NCI-H2227 (cell line): Measurements from ENCODE around the gene CDKAL1.

Experiments used
- DNase-seq: peaks from one replicate; lab custom pipeline; 2025; ENCODE audit not compliant: unreplicated experiment; lab: John Stamatoyannopoulos, UW

The CDKAL1 gene

DNA sequence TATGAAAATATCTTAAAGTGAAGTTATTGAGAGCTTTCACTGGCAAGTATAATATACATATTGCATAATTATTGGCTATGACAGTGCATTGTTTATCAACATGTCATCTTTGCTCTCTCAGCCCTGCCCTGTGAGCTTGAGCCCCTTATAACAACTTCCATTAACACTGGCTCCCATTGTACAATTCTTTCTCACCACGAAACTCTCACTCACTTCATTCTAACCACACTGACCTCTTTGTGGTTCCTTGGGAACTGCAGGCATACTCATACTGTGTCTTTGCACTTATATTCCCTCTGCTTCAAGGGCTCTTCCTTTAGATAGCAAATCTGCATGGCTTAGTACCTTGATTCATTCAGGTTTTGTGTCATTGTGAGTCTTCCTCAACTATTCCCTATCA is 411.8 kb downstream of the CDKAL1 start:
- no peak for DNase-seq

DNA sequence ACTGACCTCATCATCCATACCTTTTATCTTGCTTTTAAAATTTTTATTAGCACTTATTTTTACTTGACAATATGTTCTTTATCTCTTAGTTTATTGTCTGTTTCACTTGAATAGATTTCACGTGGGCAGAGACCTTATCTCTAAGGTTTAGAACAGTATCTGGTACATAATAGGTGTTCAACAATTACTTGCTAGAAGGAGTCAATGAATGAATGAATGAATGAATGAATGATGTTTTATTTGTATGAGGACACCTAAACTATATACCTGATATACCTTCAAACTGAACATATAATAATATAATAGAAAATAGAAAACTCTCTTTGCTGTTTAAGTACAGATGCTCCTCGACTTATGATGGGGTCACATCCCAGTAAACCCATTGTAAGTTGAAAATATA is 412.6 kb downstream of the CDKAL1 start:
- no peak for DNase-seq

DNA sequence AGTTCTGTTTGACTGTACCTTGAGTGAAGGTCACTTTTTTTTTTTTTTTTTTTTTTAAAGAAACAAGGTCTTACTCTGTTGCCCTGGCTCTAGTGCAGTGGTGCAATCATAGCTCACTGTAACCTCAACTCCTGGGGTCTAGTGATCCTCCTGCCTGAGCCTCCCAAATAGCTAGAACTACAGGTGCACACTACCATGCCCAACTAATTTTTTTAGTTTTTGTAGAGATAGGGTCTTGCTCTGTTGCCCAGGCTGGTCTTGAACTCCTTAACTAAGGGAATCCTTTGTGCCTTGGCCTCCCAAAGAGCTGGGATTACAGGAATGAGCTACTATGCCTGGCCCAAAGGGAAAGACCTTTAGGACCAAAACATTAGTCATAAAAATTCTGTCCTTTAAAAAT is 413.7 kb downstream of the CDKAL1 start:
- DNase-seq = no peak

DNA sequence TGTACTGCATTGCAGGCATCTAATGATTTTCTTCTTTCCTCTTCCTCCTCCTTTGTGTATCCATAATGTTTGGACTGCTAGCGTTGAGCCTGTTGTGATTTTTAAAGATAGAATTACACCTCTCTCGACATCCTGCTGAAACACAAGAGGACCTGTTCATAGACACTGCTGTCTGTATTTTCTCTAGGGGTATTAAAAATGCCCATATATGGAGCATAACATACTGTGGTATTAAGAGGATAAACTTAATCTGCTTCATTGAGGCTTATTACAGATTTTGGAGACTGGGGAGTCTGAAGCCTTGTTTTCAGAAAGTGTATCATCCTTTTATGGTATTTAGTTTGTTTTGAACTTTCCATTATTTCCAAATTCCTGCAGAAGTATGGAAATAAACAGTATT is 414.3 kb downstream of the CDKAL1 start:
- no peak for DNase-seq

DNA sequence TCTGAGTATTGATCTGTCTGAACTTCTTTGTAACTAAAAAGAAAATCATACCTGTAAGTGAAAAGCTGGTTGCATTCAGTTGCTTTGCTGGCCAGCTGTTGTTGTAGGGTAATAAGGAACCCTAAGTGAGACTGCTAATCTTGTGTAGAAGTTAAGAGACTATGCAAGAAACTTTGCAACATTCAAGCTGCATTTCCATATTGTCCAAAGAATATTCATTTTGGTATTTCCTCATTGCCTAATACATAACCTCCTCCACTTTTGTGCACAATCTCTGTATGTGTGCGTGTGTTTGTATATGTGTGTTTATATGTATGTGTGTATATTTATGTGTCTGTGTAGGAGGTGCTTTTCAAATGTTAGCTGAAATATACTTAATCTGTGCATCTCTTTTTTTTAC is 414.9 kb downstream of the CDKAL1 start:
- no peak for DNase-seq

DNA sequence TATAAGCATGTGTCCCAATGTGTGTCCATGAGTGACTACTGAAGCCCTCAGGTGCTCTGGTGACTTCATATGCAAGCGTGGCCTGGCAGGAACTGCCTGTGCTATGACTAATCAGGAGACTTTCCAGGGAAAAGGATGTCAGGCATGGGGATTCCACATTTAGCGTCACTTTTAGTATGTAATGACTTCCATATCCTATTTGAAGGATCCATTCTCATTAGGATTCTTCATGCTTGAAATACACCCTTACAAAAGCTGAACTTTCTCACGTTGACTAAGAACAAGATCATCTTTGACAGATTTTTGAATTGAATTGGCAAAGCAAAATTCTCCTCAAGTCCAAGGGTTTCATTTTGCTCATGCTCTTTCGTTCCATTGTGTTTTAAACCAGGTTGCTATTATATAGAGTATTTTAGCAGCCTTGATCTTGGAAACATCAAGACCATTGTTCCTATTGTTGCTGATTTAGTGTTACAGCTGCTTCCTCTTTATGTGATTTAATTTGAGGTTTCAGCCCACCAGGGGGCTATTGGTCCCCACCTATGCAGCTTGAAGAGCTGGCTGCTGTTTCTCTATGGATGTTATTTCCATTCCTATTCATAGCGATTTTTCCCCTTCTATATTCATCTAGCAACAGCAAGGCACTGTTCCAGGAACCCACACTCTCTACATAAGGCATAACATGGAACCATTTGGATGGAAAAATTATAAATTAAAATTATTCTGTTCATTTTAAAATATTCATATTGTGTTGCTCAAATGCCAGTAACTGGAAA is 418.6 kb downstream of the CDKAL1 start:
- DNase-seq = peak; percentile 82

DNA sequence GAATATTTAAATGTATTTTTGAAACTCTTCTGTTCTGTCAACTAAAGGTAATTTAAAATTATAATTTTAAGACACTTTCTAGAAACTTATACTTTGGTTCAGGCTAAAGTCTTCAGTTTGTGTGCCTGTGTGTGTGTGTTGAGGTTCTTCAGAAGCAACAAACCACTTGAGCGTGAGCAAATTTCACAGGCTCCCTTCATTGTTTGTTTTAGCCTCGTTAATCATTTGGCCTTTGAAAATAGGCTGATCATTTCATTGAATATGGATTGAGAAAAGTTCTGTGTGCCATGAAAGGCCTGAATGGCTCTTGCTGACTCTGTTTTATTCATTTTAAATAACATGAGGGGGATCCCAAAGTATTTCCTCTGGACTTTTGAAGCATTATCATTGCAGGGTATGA is 420.1 kb downstream of the CDKAL1 start:
- DNase-seq = no peak

DNA sequence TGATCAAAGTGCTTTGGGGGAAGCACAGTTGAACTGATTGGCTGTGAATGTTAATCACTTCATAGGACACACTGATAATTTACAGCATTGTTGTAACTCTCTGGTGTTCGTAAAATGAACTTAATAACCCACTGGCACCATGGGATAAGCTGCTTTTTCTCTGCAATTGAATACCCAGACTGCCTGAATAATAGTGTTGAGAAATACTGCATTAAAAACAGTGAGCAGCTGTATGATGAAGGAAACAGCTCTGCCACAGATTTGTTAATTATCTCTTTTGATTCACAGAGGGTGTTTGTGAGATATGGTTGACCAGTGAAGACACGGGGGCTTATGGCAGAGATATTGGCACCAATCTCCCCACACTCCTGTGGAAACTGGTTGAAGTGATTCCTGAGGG is 420.9 kb downstream of the CDKAL1 start:
- no peak for DNase-seq

DNA sequence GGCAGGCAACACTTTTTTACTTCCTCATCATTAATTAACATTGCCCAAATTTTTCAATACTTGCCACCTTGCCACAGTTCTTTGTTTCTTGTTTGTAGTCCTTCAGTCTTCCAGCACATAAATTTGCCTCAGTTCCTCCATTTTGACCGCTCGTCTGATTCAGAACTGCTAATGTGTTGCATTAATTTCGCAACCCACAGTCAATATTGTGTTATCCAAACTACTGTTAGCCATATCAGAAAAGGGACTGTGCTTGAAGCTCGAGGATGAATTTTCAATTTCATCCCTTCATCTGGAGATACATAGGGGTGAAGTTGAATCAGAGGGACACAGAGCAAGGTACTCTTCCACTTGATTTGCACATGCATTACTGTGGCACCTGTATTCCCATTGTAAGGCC is 421.5 kb downstream of the CDKAL1 start:
- no peak for DNase-seq

DNA sequence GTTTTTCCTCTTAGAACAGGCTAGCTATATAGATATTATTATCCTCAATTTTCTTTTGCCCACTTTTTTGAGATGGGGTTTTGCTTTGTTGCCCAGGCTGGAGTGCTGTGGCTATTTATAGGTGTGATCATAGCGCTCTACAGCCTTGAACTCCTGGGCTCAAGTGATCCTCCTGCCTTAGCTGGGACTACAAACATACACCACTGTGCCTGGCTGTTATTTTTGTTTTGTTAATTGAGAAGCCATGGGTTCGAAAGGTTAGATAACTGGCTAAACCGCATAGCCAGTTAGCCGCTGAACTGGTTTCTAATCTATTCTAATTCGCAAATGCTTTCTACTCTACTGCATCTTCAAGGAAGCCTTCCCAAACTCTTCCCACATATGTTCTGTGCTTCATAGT is 425.8 kb downstream of the CDKAL1 start:
- no peak for DNase-seq

DNA sequence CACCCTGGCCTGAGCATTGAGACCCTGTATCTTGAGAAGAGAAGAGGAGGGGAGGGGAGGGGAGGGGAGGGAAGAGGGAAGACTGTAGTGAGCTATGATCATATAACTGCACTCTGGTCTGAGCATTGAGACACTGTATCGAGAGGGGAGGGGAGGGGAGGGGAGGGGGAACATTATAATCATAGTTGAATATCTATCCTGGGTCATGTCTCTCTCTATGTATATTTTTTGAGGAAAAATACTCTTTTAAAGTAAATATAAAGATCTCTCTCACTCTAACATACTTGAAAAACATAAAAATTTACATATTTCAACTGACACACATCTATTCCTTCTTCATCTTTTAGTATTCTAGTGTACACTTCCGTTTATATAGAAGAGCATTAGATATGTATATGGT is 431.0 kb downstream of the CDKAL1 start:
- no peak for DNase-seq

DNA sequence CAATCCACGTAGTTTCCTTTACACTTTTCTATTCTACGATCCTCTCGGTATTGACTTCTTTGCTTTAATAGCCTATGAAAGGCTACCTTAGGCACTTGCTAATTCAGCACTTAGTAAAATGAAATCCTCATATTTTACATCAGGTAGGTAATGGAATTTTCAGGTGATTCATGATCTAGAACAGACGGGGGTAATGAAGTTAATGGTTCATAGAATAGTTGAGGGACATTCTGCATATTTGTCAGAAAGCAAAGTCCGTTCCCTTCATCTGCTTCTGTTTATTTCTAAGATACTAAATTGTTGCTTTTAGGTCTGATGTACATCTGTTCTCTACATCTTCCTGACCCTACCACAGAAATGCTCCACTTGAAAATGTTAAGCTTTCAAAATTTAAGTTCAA is 431.7 kb downstream of the CDKAL1 start:
- DNase-seq = no peak

DNA sequence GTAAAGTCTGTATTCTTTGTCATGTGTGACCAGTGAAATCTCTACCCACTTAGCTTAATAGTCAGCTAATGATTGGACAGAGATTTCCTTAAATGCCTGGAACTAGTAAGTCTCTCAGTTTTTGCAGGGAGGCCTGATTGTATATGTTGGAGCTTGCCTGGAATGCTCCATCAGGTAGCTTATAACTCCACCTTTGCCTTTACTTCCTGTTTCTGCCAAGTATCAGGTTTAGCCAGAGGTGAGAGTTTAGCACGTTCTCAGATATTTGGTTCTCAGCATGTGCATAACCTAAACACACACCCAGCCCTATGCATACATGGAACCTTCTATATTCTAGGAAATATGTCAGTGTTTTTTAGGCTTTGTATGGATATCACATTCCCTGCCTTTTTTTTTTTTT is 435.3 kb downstream of the CDKAL1 start:
- DNase-seq = no peak

DNA sequence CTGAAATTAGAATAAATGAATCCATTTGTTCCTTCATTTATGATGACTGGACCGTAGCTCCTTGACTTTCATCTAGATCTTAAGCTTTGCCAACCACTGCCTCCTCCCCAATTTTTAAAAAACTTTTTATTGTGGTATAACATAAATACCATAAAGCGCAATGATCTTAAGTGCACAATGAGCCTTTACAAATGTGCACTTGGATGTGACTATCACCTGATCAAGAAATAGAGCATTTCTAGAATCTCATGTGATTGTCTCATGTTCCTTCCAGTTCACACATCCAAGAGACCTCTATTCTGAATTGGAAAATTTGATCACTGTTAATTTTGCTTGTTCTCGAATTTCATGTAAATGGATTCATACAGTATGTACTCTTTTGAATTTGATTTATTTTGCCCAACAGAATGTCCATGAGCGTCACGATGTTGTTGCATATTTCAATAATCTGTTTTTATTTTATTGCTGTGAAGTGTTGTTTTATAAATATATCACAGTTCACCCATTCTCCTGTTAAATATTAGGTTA is 442.2 kb downstream of the CDKAL1 start:
- DNase-seq = no peak

DNA sequence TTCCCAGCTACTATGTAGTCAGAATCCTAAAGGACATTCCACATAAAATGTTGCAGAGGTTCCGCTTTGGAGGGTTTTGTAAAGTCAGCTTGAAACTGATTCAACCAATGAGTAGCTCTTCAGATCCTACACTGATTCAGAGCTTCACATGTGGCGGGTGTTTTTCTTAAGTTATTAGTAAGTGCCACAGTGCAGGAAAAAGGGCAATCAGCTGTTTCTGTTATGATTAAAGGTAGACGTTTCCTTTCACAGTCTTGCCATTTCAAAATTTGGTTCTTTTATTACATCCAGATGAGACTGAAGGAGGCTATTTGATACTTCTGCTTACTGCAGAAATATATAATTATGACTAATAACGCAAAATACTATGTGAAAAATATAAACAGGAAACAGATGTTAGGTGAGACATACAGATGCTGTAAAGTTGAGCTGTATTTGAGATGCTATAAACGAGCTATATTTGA is 443.9 kb downstream of the CDKAL1 start:
- DNase-seq = peak; percentile 38

DNA sequence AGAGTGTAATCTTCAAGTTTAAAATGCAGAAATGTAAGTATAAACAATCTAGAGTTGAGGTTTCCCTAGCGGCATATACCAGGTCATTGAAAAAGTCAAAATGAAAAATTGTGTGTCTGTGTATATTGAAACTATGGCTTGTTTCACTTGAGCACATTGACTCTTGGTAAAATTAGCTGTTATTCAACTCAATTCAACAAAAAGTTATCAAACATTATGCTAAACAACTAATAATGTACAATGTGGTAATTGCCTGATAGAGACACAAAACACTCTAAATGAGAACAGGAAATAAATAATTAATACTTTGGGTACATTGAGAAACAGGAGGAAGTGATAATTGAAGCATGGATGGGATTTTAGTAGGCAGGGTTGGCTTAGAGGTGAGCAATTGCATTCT is 444.8 kb downstream of the CDKAL1 start:
- DNase-seq = no peak

DNA sequence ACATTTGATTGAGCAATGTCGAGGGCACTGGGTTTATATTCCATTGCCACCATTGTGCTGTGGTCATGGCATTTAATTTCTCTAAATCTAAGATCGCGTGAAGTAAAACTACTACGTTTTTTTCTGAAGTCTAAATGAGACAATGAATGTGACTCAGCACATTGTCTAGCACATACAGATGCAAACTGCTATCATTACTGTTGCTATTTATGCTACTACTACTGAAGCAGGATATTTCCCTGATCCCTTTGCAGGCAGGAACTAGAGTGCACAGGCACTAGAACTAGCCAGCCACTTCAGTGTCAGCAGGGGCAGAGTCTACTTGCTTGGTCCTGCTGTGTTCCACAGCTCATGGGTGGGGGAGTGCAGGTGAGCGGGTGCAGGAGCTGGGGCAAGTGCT is 449.7 kb downstream of the CDKAL1 start:
- DNase-seq = no peak

DNA sequence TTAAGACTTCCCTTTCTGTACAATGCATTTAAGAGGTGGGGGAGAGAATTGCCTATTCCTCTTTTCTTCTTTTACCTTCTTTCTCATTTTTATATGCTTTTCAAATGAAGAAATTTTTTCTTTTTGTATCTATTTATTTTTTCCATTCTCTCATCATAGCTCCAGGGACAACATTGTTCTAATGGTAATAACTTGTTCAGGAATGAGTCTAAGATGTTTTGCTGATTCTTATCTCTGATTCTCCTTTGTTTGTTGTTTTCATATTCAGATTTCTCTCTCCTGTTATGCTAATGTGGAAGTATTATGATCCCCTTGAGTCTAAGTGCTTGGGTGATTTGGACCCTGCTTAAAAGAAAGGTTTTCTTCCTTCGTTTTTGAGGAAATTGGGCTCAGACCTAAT is 451.6 kb downstream of the CDKAL1 start:
- DNase-seq = no peak

DNA sequence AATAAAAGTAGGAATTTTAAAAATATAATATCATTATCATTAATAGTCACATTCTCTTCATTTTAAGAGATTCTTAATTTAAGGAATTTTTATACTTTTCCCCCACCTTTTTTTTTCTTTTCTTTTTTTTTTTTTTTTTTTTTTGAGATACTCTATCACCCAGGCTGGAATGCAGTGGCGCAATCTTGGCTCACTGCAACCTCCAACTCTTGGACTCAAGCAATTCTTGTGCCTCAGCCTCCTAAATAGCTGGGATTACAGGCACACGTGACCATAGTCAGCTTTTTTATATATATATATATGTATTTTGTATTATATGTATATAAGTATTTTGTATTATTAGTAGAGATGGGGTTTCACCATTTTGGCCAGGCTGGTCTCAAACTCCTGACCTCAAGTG is 457.7 kb downstream of the CDKAL1 start:
- DNase-seq = no peak

DNA sequence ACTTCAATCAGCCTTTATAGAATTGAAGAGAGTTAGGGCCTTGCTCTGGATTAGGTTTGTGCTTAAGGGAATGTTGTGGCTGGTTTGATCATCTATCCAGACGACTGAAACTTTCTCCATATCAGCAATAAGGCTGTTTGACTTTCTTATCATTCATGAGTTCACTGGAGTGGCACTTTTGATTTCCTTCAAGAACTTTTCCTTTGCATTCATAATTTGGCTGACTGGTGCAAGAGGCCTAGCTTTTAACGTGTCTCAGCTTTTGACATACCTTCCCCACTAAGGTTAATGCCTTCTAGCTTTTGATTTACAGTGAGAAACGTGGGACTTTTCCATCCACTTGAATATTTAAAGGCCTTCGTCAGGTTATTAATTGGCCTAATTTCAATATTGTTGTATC is 461.8 kb downstream of the CDKAL1 start:
- no peak for DNase-seq

DNA sequence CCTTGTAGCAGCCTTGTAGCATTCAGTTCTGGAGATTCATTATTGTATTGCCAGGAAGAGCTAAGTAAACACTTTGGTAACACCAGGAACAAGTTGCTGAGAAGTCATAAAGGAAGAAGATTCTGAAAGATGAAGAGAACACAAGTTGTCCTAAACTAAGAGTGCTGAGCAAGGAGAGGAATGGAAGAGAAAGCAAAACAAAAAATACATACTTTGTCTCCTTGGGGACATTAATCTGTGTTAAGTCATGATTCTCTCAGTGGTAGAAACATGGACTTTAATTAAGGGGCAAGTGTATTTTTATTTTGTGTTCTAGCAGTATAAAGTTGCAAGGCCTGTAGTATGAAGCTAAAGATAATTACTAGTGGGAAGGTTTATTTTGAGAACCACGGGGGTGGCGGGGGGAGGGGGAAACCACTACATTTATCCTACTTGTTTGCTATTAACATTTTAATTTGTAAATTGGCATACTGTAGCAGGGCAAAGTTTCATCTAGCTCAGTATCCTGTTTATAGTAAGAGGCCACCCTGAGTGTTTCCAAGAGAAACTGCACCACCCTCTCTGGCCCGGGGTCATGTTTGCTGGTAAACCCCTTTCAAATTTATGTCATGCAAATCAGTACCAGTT is 463.0 kb downstream of the CDKAL1 start:
- no peak for DNase-seq

DNA sequence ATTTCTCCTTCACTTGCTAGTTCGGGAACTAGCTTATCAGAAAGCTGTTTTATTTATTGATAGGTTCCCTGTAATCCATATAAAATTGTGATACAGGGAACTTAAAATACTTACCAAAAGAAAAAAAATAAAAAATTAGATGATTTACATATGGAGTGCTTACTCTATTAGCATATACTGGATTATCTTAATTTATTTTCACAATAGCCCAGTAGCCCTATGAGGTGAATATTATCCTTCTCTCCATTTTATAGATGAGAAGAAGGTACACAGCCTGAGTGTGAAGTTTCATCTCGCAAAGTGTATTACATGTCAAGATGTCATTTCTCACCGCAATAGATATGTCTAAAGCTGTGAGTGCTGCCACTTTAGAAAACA is 463.5 kb downstream of the CDKAL1 start:
- DNase-seq = no peak
